Dedifferentiated amniotic fluid mesenchymal stem cell (primary cell): ENCODE measurements around the gene ACTR5.
"Not testable (repeated sequence)": the region's sequence is repeated elsewhere in the genome, so short reads cannot be mapped to it uniquely, and the experiment has no call there.

Source experiments
- DNase-seq: peaks from one replicate; pipeline ENCODE4 v3.0.0-alpha.2; 2016; ENCODE audit errors: extremely low spot score

Gene ACTR5

DNA sequence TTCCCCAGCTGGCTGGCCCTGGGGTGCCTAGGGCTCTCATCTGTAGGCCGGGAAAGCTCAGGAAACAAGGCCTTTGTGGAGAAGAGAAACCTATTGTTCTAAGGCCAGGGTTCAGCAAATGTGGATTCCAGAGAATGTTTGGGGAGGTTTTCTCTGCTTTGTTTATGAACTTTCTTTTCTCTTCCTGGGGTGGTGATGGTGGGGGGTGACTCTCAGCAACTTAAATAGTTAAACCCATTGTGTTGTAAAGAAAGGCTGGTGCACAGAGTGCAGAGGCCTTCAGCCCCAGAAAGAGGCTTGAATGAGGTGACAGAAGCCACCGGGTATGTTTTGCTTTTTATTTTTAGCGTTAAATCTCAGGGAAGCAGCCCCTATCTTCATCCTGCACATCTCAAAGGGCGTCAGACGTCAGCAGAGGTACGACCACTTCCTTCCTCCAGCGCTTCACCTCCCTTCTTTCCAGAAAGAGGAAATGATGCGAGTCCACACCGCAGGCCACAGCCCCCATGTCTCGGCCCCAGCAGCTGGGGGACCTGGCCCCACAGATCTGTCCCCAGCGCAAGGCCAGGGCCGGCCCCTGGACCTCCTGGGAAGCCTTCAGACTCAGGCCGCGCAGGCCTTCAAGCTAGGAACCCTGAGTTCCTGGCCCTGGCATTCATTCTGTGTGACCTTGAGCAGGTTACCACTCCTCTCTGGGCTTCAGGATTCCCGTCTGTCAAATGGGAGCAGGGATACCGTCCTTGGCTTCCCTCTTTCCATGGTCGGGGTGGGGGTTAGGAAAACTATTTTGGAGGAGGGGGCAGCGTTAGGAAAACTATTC lies 56.6 kb downstream of the ACTR5 start:
- no peak for DNase-seq

DNA sequence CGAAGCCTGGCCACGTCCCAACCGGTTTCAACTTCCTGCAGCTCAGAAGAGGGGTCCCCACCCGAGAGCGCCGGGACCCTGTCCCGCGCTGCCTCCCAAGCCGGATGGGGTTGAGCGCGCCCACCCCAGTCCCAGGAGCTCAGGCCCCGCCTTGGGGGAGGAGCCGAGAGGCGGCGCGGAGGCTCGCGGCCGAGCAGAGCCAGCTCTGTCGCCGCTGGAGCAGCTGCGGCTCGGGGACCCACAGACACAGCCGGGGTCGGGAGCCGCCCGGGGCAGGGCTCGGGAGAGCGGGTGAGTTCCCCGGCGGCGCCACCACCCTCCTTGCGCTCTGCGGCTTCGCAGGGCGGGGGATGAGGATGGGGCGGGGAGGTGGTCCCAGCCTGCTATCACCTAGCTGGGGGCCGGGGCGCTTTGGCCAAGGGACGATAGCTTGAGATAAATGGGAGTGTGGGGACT lies 57.3 kb downstream of the ACTR5 start, which contains the start of gene PPP1R16B:
PPP1R16B (plus strand) TSS at position 196 of the 456 bp plus-strand sequence. CDS start 30,229 bp downstream, outside the sequence.
- DNase-seq = no peak

DNA sequence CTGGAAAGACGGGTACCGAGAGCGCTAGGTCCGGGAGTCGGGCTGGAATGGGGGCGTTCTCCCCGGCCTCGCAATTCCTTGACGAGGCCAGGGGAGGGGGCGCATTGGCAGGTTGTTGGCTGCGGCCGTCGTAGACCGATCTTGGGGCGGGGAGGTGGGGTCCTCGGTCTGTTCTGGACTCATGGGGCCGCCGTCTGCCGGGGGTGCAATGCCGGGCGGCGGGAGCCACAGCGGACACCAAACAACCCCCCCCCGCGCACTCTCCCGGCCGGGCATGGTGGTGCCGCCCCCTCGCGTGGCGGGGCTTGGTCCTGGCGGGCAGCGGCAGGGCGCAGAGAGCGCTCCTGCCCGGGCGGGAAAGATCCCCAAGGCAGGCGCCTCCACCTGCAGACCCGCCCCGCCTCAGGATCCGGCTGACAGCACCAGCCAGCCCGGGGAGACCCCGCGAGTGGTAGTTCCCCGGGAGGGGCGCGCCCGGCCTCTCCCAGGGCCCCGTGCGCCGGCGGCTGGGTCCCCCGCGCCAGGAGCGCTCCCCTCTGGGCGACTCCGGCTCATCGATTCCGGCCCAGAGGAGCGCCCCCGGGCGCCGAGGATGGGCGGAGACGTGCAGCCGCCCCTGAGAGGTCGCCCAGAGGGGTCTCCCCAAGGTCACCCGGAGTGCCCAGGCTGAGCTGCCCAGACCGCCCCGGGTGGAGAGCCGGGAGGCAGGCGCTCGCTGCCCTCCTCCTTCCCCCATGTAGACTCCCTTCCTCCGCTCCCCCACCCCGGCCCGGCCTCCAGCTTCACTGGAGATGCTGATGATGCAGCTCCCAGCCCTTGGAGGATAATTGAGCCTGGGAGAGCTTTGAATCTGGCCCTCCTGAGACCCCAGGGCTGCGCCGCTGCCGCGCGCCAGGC lies 57.9 kb downstream of the ACTR5 start:
- no peak for DNase-seq

DNA sequence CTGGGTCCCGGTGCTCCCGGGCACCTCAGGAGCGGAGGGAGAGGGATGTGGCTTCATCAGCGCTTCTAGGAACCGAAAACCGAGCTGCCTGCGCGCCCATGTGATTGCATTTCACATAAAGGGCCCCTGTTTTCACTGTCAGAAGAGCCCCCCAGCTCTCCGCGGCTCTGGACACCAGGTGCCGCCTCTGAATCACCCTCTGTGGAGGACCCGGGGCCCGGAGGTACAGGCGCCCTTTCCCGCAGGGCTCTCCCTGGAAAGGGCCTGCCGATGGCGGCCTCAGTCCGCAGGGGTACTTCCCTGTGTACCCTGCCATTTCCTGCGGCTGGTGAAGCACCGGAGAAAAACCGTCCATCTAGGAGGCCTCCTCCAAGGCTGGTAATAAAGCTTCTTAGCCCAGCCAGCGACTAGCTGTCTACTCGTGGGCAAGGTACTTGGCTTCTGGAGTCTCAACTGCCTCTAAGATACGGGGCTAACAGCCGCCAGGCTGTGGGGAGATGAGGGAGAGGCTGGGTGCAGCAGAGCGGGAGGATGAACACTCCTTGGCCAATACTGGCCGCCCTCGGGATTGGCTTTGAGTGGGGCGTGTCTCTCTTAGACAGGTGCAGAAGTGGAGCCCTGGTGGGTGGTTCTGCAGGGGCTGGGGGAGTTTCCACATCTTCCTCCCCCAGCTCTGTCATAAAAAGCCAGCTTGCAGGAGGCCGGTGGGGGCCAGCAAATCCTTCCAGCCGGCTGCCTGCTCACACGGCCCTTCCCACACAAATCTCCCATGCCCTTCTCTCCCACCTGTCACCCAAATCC lies 58.8 kb downstream of the ACTR5 start:
- no peak for DNase-seq

DNA sequence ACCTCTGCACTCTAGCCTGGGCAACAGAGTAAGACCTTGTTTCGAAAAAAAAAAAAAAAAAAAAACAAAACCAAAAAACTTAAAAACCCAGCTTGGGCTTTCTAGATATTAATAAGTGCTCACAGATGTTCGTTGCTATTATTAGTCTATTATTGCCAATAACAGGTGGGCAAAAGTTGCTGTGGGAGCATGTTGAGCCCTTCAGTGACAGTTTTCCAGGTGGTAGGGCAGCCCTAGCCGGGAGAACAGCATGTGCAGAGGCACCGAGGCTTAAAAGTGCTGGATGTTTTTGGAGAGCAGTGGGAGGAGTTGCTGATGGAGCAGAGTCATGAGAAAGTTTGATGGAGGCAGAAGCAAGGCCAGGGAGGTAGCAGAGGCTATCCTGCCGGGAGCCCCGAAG lies 61.7 kb downstream of the ACTR5 start:
- no peak for DNase-seq

DNA sequence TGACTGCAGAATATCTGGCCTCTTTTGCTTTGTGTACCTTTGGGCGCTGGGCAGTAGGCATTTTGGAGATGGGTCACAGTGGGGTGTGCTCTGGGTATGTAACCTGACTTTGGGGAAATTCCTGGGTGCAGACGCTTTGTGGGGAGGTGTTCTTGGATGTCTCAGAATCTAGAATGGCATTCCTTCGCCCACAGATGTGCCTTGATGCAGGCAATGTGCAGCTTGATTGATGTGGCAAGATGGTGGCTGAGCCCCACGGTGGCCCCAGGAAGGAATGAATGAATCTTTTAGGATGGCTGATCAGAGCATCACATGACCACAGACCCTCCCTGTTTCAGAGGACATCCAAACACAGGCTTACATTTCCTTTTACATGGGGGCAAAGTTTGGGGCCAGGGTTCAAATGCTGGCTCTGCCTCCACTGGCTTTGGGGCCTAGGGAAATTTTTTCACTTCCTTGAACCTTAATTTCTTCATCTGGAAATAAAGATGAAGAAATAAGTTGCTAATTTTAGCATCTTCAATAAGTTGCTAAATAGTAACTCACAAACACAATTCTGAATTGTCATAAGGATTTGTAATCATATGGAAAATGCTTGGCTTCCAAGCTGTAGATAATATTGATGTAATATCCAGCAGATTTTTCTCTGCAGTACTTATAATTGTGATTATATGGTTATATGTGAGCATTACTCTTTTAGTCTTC lies 62.8 kb downstream of the ACTR5 start:
- DNase-seq = no peak

DNA sequence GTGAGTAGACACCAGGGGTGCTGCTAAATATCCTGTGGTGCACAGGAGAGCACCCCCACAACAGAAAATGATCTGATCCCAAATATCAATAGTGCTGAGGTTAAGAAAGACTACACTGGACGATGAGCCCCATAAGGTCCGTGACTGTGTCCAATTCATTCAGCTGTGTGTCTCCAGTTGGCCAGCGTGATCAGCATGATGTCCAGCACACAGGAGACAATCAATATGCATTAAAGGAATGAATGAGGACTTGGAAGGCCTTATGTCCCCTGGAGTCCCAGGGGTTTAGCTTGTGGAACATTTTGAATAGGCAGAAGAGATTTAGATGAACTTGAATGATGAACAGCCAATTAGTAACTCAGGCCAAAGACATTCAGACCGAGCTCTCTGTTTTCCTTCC lies 63.5 kb downstream of the ACTR5 start:
- DNase-seq = no peak

DNA sequence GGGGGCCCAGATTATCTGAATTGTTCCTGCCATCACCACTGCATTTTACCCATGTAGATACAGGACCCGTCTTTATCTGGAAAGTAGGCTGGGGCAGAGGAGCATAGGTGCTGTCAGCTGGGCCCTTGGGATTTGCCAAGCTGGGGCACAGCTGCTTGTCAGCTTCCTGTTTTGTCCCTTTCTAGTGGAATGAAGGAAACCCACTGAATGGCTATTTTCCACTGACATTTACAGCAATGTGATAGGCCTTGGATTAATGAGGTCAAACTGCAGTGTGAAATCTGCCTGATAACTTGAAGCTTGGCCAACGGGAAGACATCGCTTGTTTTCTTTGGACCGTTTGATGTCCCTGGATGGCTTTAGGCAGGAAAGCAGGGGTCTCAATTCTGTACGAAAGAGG lies 63.9 kb downstream of the ACTR5 start:
- DNase-seq = no peak

DNA sequence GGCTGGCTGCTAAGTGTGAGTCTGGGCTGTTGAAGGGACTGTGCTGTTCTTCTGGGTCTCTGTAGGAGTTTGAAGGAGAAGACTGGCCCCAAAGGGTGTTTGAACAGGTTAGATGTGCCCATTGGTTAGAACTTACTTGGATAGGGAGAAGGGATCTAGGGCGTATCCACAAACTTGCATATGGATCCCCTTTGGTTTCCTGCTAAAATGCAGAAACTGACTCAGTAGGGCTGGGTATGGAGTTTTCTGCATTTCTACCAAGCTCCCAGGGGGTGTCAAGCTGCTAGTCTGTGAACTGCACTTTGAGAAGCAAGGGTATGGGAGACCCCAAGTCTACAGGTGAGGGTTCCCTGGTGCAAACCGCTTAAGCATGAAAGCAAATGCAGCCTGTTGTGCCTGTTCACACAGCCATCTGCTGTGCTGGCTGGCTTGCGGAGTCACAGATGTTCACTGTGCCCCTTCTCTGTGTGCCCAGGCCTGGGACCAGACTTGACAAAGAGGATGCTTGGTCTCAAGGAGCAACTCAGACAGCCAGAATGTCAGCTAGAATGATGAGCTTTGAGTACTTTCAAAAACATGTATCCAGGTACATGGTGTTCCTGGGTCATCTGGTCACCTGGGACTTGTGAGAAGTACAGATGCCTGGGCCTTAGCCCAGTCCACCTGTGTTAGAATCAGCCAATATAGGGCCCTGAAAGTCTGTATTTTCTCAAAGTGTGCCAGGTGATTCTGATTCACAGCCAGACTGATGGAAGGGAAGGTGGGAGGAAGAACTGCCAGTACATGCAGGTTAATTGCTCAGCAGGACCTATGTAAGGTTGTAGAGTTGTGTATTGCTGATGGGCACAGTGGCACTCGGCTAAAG lies 64.7 kb downstream of the ACTR5 start:
- no peak for DNase-seq

DNA sequence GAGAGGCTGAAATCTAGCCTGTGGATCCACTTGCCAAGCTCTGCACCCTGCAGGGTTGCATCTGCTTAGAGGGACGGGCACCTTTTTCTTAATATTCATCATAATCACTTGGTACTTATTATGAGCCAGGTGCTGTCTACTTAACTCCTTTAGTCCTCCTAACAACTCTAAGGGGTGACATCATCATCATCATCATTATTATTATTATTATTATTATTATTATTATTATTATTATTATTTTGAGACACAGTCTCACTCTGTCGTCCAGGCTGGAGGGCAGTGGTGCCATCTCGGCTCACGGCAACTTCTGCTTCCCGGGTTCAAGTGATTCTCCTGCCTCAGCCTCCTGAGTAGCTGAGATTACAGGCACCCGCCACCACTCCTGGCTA lies 65.3 kb downstream of the ACTR5 start:
- not testable (repeated sequence) for DNase-seq

DNA sequence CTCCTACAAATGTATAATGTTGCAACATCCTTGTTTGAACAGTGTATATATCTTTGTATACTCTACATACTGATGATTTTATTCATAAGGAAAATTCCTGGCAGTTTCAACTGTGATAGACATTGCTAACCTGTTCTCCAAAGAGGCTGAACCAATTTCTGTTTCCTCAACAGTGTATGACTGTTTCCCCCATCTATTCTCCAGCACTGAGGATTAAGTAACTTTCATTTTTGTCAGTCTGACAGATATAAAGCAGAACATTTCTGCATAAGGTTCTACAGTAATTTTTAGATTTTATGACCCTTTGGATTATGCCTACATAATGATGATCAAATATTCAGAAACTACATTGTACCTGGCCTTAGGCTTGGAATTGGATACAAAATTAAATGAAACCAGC lies 67.2 kb downstream of the ACTR5 start:
- no peak for DNase-seq

DNA sequence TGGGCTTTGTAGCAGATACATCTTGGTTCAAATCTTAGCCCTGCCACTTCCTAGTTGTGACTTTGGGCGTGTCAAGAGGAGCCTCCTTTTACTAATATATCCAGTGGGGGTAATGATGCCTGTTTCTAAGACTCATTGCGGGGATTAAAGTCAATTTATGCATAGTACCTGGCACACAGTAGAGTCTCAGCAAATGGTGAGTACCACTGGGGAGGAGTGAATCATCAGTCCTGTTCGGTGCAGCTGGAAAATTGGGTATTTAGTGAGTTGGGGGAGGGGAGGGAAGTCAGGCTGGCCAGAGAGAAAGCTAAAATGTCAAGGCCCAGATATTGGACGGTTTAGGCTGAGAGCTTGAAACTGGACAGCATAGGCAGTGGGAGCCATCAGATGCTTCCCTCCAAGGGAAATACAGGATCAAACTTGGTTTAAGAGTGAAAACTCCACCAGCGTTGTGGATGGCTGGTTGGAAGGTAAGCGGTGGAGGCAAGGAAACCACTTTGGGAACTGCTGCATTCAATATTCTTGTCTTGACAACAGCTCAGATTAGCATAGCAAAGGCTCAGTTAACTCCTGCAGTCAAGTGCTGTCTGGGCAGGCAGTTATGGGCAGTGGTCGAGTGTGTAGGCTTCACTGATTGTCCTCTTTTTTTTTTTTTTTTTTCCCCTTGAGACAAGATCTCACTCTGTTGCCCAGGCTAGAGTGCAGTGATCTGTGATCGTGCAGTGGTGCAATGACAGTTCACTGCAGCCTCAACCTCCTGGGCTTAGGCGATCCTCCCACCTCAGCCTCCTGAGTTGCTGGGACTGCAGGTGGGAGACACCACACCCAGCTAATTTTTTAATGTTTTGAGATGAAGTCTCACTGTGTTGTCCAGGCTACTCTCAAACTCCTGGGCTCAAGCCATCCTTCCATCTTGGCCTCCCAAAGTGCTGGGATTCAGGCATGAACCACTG lies 70.1 kb downstream of the ACTR5 start:
- DNase-seq = no peak
